NCI-H1105 (cell line): ENCODE data around the gene FOXO3.
"Not testable (repeated sequence)": the region's sequence is repeated elsewhere in the genome, so short reads cannot be mapped to it uniquely, and the experiment has no call there.

Source experiments
- DNase-seq: peaks from one replicate; lab custom pipeline; 2025; lab: John Stamatoyannopoulos, UW

The FOXO3 gene

DNA sequence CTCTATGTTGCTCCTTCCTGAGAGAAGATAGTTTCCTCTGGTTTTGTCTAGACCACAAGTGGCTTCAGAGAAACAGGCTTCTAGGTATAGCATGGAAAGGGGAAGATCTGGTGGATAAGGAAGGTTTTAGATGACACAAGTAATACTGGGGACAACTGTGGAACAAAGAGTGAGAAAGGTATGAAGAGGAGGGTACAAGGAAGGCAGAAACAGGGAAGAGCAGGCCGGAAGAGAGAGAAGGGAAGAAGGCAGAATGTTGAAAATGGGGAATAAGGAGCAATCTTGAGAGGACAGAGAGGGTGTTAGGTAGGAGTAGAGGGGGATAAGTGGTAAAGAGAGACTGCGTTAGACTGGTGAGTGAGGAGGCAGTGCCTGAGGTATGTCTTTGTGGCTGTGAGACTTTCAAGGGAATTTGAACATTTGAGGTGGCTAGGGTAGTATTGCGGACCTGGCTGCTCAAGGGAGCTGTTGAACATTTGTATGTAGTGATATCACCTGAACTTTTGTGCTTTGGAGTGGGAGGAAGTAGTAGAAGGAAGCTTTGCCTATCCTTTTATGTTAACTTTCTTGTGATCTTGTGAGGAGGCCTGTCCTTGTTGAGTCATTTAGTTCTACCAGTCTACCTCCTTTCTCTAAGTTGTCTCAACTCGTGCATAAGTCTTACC is 69.5 kb downstream of the FOXO3 start:
- no peak for DNase-seq

DNA sequence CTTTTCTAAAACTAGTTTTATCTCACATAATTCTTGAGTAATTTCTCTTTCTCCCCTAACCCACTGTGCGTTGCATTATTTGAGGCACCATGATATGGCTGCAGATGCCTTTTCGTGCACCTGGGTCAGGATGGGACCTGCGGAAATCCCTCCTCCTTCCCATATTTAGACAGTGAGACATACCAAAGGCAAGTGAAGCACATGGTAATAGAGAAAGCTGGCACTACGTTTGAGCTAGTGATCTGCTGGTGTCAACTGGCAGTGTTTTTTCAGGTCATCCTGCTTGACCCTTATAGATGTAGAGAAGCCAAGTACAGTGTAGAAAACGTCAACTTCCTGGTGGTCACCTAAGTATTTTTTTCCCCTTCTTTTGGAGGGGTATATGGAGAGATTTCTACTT is 71.7 kb downstream of the FOXO3 start:
- DNase-seq: no peak

GRCh38 chr6:108633436-108633835 is 72.7 kb downstream of the FOXO3 start:
- DNase-seq: no peak

DNA sequence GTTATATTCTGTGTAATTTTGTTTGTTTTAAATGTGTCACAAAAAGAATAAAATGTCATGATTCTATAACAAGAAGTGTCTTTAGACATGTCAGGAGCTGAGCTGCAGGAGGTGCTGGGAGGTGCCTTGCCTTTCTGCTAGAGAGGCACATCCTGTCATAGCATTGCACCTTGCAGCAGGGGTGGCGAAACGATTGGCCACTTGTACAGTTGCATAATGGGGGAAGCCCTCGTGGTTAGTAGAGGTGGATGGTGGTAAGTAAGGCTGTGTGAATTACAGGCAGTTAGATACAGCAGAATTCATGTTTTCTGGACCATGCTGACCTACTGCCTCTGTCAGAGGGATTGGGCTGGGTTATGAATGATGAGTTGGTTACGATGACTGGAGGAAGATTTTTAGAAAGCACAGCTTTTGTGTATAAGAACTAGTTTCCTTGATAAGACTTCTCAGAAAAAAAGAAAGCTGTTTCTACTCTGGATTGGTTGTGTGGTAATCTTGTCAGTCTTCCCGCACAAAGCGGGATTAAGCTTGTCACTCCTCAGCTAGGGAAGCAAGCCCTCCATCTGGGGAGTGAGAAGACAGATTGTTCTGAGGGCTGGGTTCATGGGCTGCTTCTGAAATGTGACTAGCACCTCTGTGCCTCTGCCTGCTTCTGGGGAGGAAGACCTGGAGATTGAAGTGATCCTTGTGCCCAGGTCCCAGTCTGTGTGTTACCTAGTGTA is 74.9 kb downstream of the FOXO3 start:
- DNase-seq: no peak

- DNase-seq: no peak
Observed at GRCh38 chr6:108637963-108638362, 77.2 kb downstream of the FOXO3 start.

- DNase-seq: no peak
Observed at GRCh38 chr6:108638993-108639392, 78.3 kb downstream of the FOXO3 start.

DNA sequence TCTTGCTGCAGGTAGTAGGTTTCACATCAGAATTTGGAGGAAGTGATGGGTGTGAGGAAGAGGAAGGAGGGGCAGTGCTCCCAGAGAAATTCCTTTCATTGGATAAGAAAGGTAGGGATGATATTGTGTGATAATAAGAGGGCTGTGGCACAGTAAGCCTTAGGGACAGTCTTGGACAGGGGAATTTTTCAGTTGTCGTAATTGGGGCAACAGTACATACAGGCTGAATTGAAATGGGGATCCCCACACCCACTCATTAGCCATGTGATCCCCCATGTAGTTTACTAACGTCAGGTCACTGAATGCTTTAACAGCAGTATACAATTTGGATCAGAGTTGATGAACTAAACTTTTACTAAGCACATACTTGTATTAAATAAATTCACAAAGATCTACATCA is 79.4 kb downstream of the FOXO3 start:
- DNase-seq: no peak

GRCh38 chr6:108643184-108643583 is 82.5 kb downstream of the FOXO3 start:
- DNase-seq: no peak

GRCh38 chr6:108644252-108644651 is 83.5 kb downstream of the FOXO3 start:
- DNase-seq: no peak

GRCh38 chr6:108648191-108648590 is 87.5 kb downstream of the FOXO3 start:
- no peak for DNase-seq

DNA sequence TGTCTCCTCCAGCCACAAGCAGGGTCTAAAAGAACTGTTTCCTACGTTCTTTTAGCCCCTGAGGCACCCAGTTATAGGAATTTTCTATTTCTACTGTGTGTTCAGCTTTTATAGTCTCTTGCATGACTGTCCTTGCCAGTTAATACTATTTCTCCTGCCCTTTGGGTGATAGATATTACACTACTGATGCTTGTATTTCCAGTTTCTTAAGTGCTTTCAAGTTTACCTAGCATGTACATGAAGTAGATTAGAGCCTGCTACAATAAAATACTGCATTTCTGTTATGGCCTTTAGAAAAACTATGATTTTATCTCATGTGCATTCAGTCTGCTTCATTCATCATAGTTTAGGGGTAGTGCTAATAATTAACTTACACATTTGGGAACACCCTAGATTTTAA is 89.6 kb downstream of the FOXO3 start:
- no peak for DNase-seq

DNA sequence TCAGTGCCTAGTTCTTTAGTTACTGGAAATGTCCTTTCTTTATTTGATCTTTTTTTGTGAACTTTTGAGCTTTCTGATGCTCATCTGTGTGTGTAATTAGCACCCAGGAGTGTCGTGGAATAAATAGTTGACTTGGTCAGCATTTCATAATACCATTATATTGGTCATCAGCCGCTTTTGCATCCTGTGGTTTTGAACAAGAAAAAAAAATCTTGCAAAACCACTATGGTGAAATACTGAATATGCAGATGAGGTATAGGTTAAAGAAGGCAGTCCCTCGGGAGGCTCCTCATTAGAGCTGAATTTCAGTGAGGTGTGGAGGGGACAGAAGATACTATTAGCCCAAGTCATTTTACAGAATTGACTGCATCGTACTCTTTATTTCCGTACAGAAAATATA is 90.1 kb downstream of the FOXO3 start:
- no peak for DNase-seq

DNA sequence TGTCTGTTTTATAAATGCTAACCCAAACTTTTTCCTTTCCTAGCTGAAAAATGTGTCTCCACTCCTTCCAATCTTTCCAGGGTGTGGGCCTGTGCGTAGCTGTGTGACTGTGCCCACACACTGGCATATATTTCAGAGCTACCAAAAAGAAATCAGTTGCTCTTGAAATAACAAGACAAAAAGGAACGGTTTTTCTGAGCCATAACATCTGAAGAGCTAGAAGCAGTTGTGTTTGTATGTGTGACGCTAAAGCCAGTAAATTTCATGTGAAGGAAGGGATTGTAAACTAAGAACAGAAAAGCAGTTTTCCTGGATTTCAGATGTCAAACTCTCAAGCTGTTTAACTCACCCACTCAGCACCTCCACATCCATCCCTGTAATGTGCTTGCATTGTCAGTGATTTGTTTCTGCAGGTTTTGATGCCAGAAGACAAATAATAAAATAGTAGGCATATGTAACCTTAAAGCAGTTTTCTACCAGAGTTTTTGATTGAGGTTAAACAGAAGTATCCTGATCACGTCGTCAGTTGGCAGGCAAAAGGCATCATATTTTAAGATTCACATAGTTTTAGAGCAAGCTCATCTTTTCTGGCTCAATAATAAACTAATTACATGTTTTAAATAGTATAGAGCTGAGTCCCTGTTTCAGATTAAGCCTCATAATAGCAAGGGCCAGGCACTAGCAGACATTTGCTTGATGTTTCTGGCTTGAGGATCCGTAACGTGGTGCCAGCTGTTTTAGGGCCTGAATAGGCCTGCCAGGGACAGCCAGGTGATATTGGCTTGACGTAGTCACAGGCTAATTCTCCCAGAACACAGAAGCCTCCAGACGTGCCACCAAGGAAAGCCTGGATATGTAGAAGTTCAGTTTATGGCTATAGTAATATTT is 90.9 kb downstream of the FOXO3 start:
- no peak for DNase-seq

GRCh38 chr6:108652375-108652774 is 91.7 kb downstream of the FOXO3 start:
- no peak for DNase-seq

DNA sequence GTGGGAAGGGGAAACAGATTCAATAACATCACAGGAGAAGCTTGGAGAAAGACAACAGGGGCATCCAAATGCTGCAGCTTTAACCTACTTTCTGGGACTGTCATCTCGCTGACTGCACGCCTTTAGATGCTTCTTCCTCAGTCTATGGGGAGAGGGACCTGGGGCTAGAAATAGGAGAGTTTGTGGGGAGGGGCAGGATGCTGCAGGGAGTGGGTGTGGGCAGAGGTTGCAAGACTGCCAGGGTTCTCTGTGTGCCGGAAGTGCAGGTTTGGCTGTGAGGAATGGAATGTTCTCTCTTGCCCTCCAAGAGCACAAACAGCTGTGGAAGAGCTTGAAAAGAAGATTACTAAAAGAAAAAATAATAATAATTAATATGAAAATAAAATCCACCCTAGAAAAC is 93.2 kb downstream of the FOXO3 start:
- no peak for DNase-seq

- DNase-seq: no peak
Observed at GRCh38 chr6:108654465-108655106, 93.9 kb downstream of the FOXO3 start.

DNA sequence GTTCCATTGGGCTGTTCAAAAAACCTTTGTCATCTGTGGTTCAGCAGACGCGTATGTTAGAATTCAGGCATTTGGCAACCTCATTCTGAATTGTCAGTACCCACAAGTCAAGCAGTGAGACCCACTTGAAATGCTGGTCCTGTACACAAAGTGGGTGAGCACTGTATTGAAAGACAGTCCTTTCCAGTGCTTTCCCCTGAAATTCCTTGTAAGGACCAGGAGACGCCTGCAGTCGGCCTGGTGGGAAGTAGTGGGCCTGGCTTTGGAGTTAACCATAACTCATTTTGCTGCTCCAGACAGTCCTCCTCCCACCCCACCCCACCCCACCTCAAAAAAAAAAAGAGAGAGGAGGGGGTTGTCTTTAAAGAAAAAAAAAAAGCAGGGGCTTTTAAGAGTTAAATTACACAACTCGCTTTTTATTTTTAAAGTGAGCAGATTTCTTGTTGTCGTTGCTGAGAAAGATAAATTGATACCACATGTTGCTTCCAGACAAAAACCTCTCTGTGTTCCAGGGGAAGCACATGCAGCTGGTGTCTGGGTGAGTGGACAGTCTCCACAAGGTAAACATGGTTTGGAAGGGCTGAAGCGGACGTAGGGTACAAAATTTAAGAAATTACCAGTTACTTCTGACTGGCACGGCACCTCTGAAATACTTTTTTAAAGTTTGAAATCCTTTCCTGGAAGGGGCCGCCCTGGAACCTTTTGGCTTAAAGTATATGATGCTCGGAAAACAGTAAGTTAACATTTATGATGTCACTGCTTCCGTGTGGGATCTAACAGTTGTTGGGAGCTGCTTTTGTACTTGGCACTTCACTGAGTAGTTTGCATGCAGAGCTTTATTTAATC is 95.3 kb downstream of the FOXO3 start:
- DNase-seq: no peak

DNA sequence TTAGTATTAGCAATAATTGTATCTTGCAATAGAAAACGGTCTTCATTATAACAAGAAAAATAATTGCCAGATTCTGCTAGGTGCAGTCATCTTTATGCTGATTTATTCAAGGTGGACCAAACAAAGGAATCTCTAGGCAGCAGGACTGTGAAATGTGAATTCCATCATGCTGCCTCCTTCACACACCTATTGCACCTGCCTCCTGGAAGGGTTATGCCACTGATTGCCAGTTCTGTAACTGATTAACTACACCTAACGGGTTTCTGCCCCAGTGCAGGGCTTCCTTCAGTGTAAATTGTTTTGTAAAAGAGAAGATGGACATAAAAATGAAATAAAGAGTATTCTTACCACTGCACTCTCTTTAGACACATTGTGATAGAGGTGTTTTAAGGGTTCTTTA is 96.1 kb downstream of the FOXO3 start:
- DNase-seq: no peak

- DNase-seq: no peak
Observed at GRCh38 chr6:108658174-108658573, 97.5 kb downstream of the FOXO3 start.

- DNase-seq: not testable (repeated sequence)
Observed at GRCh38 chr6:108658785-108659184, 98.1 kb downstream of the FOXO3 start.

DNA sequence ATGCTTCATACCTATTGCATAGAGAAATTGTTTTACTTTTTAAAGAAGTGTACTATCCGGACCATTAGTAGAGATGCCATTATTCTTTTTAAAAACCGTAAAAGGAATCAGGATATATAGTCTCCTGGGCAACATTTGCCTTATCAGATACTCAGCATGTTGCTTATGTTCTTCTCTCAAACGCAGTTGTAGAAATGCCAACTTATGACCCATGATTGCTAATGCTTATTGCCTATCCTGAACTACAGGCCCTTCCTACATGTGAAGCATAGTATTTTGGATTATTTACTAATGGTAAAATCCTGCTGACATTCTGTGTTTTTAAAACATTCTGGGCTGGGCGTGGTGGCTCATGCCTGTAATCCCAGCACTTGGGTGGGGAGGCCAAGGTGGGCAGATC is 99.5 kb downstream of the FOXO3 start:
- no peak for DNase-seq
